CD14-positive monocyte (primary cell): ENCODE data around the gene RHOT2. TPM values are rescaled to one million over a fixed set of nuclear protein-coding genes. Genes with fewer than 3 reads are reported as not detected.

Experiments used
- DNase-seq, 3 donors: peaks; one replicate each; pipeline ENCODE4 v3.0.0-alpha.2; 2011 to 2022
- H2AFZ ChIP-seq: 2 replicates; pipeline ENCODE4 v1.6.0; 2012; ENCODE audit warnings: mild to moderate bottlenecking, low read depth, low read length, inconsistent platforms; ENCODE audit not compliant: insufficient read depth, poor library complexity, severe bottlenecking
- H3K27ac ChIP-seq, 2 donors: 1 replicate in 1 of 2; 2 replicates in 1 of 2; pipeline ENCODE4 v1.5.1; 2012 to 2013; ENCODE audit warnings: low read length in 2 of 2, control low read depth in 1 of 2, inconsistent platforms in 1 of 2, low read depth in 1 of 2, mild to moderate bottlenecking in 1 of 2
- H3K27me3 ChIP-seq, 2 donors: one replicate each; pipeline versions ENCODE4 v1.6.0 to v1.6.1; 2011 to 2013; ENCODE audit warnings: low read length in 2 of 2; ENCODE audit not compliant: control insufficient read depth in 2 of 2, insufficient read depth in 2 of 2
- H3K36me3 ChIP-seq, 2 donors: replicated peaks in 1 of 2; 1 replicate in 1 of 2; 2 replicates in 1 of 2; pipeline versions ENCODE4 v1.5.1 to v1.6.1; 2012 to 2013; ENCODE audit warnings: low read length in 2 of 2, control low read depth in 1 of 2, inconsistent platforms in 1 of 2, mild to moderate bottlenecking in 1 of 2; ENCODE audit not compliant: insufficient read depth in 2 of 2, control insufficient read depth in 1 of 2
- H3K4me1 ChIP-seq, 2 donors: 1 replicate in 1 of 2; 2 replicates in 1 of 2; pipeline versions ENCODE4 v1.5.1 to v1.6.1; 2012 to 2013; ENCODE audit warnings: low read length in 2 of 2, control low read depth in 1 of 2, inconsistent platforms in 1 of 2, mild to moderate bottlenecking in 1 of 2, moderate library complexity in 1 of 2; ENCODE audit not compliant: insufficient read depth in 2 of 2, control insufficient read depth in 1 of 2
- H3K4me2 ChIP-seq: replicated peaks from 2 replicates; pipeline ENCODE3; 2012; ENCODE audit warnings: low read length, moderate library complexity, mild to moderate bottlenecking; ENCODE audit not compliant: poor library complexity, severe bottlenecking; ENCODE audit errors: extremely low read depth
- H3K4me3 ChIP-seq, 3 experiments: fragments of 200-600 bp in 1 of 3; sonication (generic) in 1 of 3; replicated peaks in 1 of 3; 1 replicate in 2 of 3; 2 replicates in 1 of 3; pipeline ENCODE4 v1.5.1; 2011 to 2013; ENCODE audit warnings: low read length in 3 of 3, mild to moderate bottlenecking in 3 of 3, control low read depth in 2 of 3, low read depth in 2 of 3, inconsistent platforms in 1 of 3, moderate library complexity in 1 of 3
- H3K79me2 ChIP-seq: 2 replicates; pipeline ENCODE4 v1.6.0; 2012; ENCODE audit warnings: mild to moderate bottlenecking, control low read depth, inconsistent platforms, low read length, moderate library complexity; ENCODE audit not compliant: insufficient read depth
- H3K9ac ChIP-seq: 2 replicates; pipeline ENCODE4 v1.6.0; 2017; ENCODE audit warnings: low read length, mild to moderate bottlenecking; ENCODE audit not compliant: insufficient read depth, poor library complexity, severe bottlenecking
- H3K9me3 ChIP-seq, 2 donors: replicated peaks in 1 of 2; 1 replicate in 1 of 2; 2 replicates in 1 of 2; pipeline versions ENCODE4 v1.5.1 to v1.6.1; 2012 to 2013; ENCODE audit warnings: low read length in 2 of 2, control low read depth in 1 of 2; ENCODE audit not compliant: control insufficient read depth in 1 of 2, insufficient read depth in 1 of 2
- H4K20me1 ChIP-seq: 2 replicates; pipeline ENCODE4 v1.6.0; 2012; ENCODE audit warnings: mild to moderate bottlenecking, low read length, control low read depth, moderate library complexity; ENCODE audit not compliant: insufficient read depth
- H3K27ac Mint-ChIP-seq, 7 donors: one replicate each; pipeline ENCODE4 v1.8.0; 2020; ENCODE audit warnings: mild to moderate bottlenecking in 7 of 7, mixed read lengths in 7 of 7, moderate library complexity in 6 of 7, inconsistent platforms in 2 of 7
- H3K27me3 Mint-ChIP-seq, 3 donors: one replicate each; pipeline ENCODE4 v1.8.0; 2021 to 2022; ENCODE audit warnings: low read depth in 3 of 3, mild to moderate bottlenecking in 3 of 3, mixed read lengths in 3 of 3, moderate library complexity in 3 of 3, inconsistent platforms in 1 of 3
- H3K36me3 Mint-ChIP-seq, 2 donors: one replicate each; pipeline ENCODE4 v1.8.0; 2020; ENCODE audit warnings: mixed read lengths in 2 of 2, inconsistent platforms in 1 of 2, mild to moderate bottlenecking in 1 of 2
- H3K4me1 Mint-ChIP-seq: one replicate; pipeline ENCODE4 v1.8.0; 2020; ENCODE audit warnings: mild to moderate bottlenecking, mixed read lengths
- H3K4me3 Mint-ChIP-seq, 2 donors: one replicate each; pipeline ENCODE4 v1.8.0; 2020; ENCODE audit warnings: mild to moderate bottlenecking in 2 of 2, mixed read lengths in 2 of 2, moderate library complexity in 1 of 2
- H3K9me3 Mint-ChIP-seq, 7 donors: one replicate each; pipeline ENCODE4 v1.8.0; 2020 to 2022; ENCODE audit warnings: mixed read lengths in 7 of 7, mild to moderate bottlenecking in 6 of 7, moderate library complexity in 6 of 7, inconsistent platforms in 2 of 7
- CTCF ChIP-seq: fragments of 200-600 bp; IDR thresholded peaks from one replicate; pipeline ENCODE4 v1.8.0; 2022; ENCODE audit warnings: antibody characterized with exemption, mild to moderate bottlenecking
- WGBS: methylation state at CpG from one replicate; pipeline ENCODE4 v1.1.5; 2013; ENCODE audit warnings: missing lambda C conversion rate; ENCODE audit not compliant: insufficient coverage; 5-methylcytosine and 5-hydroxymethylcytosine counted together
- intact Hi-C, 2 donors: fragments of 100-400 bp; cut with micrococcal nuclease; formaldehyde crosslinking; loops; one replicate each; pipeline versions ENCODE4 v1.15.0 to v1.15.1; 2023
- polyA plus RNA-seq, 3 donors: library from polyadenylated mRNA; depleted of rRNA in 1 of 3; unstranded in 2 of 3; stranded (reverse) in 1 of 3; fragments of 300-500 nt in 2 of 3; fragments of >200 nt in 1 of 3; fragmentation: Illumina TruSeq in 2 of 3; gene quantifications; 1 replicate in 2 of 3; 2 replicates in 1 of 3; pipeline ENCODE4 v1.2.3, GENCODE V29; 2012 to 2021

The RHOT2 gene
- polyA plus RNA-seq, 3 donors: 25.4 to 276 (median 26.3) TPM

DNA sequence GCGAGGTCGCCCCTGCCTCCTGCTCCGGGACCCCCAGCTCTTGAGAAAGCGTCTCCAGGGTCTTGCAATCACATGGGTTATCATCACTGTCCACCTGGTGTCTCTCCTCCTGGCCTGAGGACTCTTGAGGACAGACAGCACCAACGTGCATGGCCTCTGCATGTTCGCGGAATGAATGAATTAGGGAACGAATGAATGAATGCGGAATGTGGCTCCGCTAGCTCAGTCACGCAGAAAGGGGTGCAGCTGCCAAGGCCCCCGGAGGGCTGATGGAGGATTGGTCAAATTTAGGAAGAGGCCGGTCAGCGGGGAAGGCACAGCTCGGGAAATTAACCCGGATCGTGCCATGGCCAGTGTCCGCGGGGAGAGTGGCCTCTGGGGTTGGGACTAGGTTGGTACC lies 34.4 kb downstream of the RHOT2 start:
- H3K9me3 ChIP-seq: peaks cover 0 to 4% of the 10 kb centered on the region in 2 donors
- no peaks in the 10 kb centered on the region for H4K20me1 ChIP-seq
- WGBS: 87% methylated on average over 16 of the region's 19 CpGs
- no peak overlapping the region for H2AFZ ChIP-seq
- H3K4me2 ChIP-seq: no peak overlapping the region
- intact Hi-C loops: no loop called here
- Mint-ChIP-seq H3K27ac (no peak overlapping the region), H3K4me3 (peak overlapping the region in 1 of 2 donors; percentile 65), H3K27me3 (peaks cover 63 to 88% (median 82%) of the 10 kb centered on the region in 3 donors), H3K9me3 (peaks cover 0 to 8% (median 0%) of the 10 kb centered on the region in 7 donors), H3K4me1 (no peaks in the 10 kb centered on the region), H3K36me3 (no peaks in the 10 kb centered on the region)
- H3K79me2 ChIP-seq: no peaks in the 10 kb centered on the region
- peaks cover 10 to 75% of the 10 kb centered on the region in 2 donors for H3K27me3 ChIP-seq
- H3K27ac ChIP-seq: no peak overlapping the region
- H3K9ac ChIP-seq: no peak overlapping the region
- no peak overlapping the region for H3K4me3 ChIP-seq
- H3K4me1 ChIP-seq: no peaks in the 10 kb centered on the region
- TF ChIP-seq CTCF: no peak
- H3K36me3 ChIP-seq: no peaks in the 10 kb centered on the region
- no peak for DNase-seq

GRCh38 chr16:703406-703805 lies 35.5 kb downstream of the RHOT2 start:
- Histone ChIP-seq H3K36me3 (no peaks in the 10 kb centered on the region), H4K20me1 (no peaks in the 10 kb centered on the region), H2AFZ (no peak overlapping the region), H3K27me3 (peaks cover 10 to 83% of the 10 kb centered on the region in 2 donors), H3K27ac (no peak overlapping the region), H3K4me3 (no peak overlapping the region), H3K9me3 (peaks cover 0 to 4% of the 10 kb centered on the region in 2 donors), H3K4me2 (no peak overlapping the region), H3K79me2 (no peaks in the 10 kb centered on the region), H3K4me1 (no peaks in the 10 kb centered on the region), H3K9ac (no peak overlapping the region)
- Mint-ChIP-seq H3K27ac (no peak overlapping the region), H3K9me3 (peaks cover 0 to 8% (median 0%) of the 10 kb centered on the region in 7 donors), H3K4me3 (peak overlapping the region in 1 of 2 donors; percentile 15), H3K27me3 (peaks cover 65 to 88% (median 83%) of the 10 kb centered on the region in 3 donors), H3K4me1 (no peaks in the 10 kb centered on the region), H3K36me3 (no peaks in the 10 kb centered on the region)
- intact Hi-C loops: no loop called here
- 88% methylated on average over 11 of the region's 12 CpGs for WGBS
- DNase-seq: no peak
- no peak for TF ChIP-seq CTCF
